Panc1 (cell line): ENCODE data around the gene NID1.

Experiments
- CTCF ChIP-seq: fragments of 450-650 bp; IDR thresholded peaks from 2 replicates; pipeline ENCODE4 v1.5.1; 2017; ENCODE audit warnings: mild to moderate bottlenecking
- POLR2AphosphoS5 ChIP-seq: IDR thresholded peaks from 2 replicates; pipeline ENCODE4 v1.6.1; 2012; ENCODE audit warnings: mild to moderate bottlenecking, low read depth, low read length, moderate library complexity
- REST ChIP-seq, 2 experiments: IDR thresholded peaks; 2 replicates each; pipeline ENCODE4 v1.6.1; 2011 to 2012; ENCODE audit warnings: low read depth in 2 of 2, control low read depth in 1 of 2, low read length in 1 of 2, mild to moderate bottlenecking in 1 of 2, moderate library complexity in 1 of 2; ENCODE audit not compliant: insufficient read depth in 1 of 2
- SIN3A ChIP-seq: IDR thresholded peaks from 2 replicates; pipeline ENCODE4 v1.6.1; 2012; ENCODE audit warnings: low read depth, mild to moderate bottlenecking, low read length, moderate library complexity, borderline replicate concordance; ENCODE audit not compliant: insufficient read depth

GRCh38 chr1:236057546-236057945 lies 7.3 kb downstream of the NID1 start:
- no peak for TF ChIP-seq CTCF
- no peak for TF ChIP-seq SIN3A
- TF ChIP-seq REST (IDR thresholded peaks at IDR 0.05; ENCODE audit: insufficient read depth in 1 of 2, low read depth in 2 of 2, low read length in 1 of 2): no peak
- no peak for TF ChIP-seq POLR2AphosphoS5
